ENCODE data around the gene CUEDC1.
A peak's percentile ranks its signal among the peaks of the same experiment; 100 is the strongest.

CUEDC1 gene

DNA sequence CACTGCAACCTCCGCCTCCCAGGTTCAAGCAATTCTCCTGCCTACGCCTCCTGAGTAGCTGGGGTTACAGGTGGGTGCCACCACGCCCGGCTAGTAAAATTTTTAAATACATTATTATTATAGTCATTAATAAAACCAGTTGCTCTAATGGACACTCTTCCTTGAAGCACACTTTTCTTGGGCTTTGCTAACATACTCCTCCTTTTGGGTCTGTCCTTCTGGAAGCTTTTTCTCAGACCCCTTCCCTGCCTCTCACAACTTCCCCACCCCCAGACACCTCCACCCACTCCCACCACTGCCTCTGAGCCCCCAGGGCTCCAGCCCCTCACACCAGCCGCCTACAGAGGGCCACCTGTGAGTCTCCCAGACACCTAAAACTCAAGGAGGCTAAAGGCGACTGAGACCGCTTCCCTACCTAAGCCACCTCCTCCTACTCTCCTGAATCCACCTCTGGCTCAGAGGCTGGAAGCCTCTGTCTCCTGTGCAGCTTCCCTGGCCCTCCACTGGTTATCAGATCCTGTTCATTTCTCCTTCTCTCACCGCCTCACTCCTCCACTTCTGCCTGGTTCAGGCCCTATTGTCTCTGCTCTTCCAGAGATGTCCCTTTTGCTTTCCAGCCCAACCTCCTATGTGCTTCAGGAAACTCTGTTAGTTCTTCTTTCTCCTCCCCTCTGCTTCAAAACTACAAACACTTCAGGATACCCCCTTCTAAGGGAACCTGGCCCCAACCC, 2.1 kb upstream of the CUEDC1 start:
- DNase-seq: no peak

DNA sequence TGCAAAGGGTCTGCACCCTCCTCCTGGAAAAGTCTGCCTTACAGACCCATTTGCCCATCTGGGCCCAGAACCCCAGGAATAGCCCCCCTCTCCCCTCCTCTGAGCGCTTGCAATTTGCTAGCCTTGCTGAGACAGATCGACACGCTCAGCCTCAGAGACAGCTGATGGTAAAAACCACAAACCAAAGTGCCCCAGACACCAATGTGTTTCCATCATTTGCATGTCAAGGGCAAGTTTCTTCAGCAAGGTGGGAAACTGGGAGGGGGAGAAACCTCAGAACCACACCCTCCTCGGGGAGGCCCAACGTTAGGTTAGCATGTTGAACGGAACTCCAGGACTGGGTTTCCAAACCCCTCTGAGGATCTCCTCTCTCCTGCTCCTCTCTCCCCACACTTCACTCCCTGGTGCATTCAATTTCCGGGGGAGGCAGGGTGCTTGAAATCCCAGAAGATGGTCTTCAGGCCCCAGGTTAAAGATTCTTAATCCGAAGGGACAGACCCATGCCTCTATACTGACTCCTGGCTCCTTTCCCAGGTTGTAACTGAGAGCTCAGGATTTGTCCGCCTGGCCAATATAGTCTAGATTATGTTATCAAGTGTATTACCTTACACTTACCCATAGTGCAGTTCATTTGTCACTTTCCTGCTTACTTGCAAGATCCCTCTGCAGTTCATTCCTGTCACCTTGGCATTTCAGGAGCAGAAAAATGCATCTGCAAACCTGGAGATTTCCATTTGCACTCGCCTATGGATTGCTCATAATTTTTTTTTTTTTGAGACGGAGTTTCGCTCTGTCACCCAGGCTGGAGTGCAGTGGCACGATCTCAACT, 1.3 kb upstream of the CUEDC1 start:
- no peak for DNase-seq

DNA sequence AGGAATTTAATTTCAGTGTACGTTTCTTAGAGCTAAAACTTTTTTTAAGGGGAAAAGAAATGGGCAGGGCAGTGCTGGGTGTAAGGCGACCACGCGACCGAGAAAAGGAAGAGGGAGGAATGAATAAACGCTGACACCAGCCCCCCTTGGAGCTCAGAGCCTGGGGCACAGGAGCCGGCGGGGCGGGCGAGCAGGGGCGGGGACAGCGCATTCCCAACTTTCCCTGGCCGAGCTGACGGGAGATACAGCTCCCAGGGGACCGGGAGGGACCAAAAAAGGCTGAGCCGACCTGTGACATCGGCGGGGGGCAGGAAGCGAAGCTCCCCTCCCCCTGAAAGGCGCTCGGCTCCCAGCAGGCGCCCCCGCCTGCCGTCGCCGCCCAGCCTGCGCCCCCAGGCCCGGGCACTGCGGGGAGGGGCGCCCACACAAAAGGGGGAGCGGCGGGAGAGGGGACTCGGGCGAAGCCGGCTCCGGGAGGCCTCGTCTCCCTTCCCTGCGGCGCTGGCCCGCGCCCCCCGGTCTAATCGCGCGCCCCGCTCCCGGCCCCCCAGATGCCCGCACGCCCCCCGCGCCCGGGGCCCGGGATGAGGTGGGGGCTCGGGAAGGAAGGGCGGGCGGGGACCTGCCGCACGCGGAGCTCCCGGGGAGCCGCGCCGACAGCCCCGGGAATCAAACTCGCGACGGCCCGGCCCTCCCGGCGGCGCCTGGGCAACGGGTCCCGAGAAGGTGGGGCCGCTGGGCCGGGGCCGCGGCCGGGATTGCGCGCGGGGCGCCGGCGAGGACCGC, 622 bp downstream of the CUEDC1 start:
- peak; percentile 78 for DNase-seq

DNA sequence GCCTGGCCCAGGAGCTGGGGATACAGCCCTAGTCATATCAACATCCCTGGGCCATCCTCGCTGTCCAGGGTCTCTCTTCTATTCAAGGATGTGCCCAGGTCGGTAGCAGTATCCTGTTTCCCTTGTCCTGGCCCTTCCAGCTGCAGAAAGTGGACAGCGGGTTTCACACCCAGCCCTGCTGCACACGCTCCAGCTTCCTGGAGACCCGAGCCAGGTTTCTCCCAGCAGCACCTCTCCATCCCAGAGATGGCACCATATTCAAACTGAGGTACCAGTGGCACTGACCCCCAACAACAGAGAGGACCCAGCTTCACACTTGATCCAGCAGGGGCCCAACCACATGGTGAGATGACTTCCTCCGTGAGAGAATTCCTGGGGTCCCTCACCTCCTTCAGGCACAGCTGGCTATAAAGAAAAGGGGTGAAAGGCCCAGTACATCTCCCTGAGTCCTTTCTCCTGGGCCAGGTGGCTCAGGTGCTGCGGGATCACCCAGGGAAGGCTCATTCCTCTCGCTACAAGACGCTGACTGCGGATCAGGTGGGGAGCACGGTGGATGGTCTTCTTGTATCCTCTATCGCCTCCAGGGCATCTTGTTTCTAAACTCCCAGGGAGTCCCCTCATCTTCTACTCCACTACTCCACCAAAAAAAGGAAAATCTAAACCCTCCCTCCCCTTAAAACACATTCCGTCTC, 1.4 kb downstream of the CUEDC1 start:
- DNase-seq: no peak

DNA sequence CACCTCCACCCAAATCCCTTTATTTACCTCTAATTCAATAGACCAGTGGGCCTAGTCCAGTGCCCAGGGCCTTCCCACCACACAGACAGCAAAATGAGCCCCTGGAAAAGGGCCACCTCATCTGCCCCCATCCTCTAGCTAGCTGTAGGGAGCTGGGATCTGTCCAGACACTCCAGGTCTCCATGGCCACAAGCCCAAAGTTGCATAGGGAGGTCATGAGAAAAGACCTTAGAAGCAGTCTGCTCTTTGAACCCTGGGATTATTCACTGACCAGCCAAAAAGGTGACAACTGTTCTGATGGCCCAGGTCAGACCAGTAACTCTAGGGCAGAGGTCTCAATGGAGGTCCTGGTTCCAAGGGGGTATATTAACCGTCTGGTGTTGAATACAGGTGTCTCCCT, 2.0 kb downstream of the CUEDC1 start:
- DNase-seq: no peak

DNA sequence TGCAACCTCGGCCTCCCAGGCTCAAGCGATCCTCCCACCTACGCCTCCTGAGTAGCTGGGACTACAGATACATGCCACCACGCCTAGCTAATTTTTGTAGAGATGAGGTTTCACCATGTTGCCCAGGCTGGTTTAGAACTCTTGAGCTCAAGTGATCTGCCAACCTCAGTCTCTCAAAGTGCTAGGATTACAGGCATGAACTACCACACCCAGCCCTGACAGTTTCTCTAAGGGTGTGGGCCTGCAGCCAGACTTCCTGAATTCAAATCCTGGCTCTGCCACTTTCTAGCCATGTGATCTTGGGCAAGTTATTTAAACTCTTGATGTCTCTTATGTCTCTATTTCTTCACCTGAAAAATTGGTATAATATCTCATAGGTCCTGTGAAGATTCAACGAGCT, 5.6 kb downstream of the CUEDC1 start:
- DNase-seq: no peak

DNA sequence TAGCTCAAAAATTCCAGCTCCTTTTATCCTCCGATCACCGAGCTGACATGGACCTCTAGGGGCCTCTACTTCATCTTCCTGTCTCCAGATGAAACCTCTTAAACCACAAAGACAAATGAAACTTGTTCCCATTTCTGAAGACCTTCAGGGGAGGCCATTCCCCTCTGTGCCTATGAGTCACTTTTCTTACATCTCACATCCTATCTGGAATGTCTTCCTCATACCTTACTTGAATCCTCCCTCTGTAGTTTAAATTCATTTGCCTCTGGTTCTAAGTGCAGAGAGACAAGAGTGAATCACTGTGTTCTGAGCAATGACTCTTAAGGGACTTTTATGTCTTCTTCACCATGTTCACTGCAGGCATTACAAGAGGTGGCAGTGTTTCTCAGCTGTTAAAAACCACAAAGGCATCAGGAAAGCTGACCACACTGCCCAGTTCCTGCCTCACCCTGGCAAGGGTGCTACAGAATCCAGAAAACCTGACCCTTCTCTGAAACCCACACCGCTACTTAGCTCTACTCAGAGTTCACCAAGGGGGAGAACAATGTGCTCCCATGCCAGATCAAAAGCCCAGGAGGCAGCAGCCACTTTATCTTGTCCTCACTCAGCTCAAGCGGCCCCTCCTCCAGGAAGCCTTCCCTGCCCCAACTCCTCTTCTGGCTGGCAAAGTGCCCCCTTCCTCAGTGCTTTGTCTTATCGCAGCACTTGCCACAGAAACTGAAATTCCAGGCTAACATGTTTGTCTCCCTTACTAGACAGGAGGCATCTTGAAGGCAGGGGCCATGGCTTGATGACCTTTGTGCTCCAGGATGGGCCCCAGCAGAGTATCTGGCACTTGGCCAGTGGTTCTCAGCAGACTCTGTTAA, 6.4 kb downstream of the CUEDC1 start:
- no peak for DNase-seq

DNA sequence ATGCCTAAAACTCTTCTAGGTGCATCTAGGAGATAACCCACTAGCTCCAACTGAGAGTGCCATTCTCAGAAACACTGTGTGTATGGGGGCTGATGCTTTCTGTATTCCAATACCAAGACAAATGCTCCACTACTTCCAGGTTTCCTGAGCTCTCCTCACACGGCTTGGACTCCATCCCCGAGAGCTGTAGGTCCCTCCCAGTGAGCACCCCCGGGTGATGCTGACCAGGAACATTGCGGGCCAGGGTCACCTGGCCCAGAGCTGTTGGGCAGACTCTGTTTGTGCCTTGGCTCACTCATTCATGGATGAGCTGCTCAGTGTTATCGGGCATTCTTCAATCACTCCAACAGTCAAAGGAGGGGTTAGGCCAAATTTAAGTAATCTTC, 7.0 kb downstream of the CUEDC1 start:
- no peak for DNase-seq

DNA sequence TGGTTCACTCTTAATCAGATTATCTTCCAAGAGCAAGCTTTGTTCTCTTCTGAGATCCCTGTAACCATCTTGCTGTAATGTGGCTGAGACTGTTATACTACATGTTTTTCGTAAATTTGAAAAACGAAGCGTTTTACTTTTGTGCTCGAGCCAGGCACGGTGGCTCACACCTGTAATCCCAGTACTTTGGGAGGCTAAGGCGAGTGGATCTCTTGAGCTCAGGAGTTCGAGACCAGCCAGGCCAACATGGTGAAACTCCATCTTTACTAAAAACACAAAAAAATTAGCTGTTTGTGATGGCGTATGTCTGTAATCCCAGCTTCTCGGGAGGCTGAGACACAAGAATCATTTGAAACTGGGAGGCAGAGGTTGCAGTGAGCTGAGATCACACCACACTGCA, 7.8 kb downstream of the CUEDC1 start:
- no peak for DNase-seq

DNA sequence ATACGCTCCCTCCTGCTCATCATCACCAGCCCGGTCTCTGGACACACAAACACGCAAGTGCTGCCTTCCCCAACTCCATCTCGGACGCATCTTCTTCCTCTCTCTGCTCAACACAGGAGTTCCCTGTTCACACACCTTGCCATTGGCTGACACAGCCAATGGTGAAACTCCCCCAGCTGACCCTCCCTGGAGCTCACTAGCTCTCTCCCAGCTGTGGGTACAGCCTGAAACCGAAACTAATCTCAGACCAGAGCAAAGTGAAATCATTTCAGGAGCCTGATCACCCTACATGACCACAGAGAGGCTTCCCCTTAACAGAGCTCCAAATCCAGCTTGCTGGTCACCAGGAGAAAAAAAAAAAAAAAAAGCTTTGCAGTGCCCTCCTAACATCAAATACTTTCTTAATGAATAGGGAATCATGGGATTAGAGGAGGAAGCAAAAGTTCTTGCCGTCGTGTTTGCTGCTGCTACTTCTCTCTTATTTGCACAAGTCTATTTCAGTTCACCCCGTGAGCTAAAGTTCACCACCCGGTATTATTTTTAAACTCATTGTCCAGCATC, 8.3 kb downstream of the CUEDC1 start:
- no peak for DNase-seq

DNA sequence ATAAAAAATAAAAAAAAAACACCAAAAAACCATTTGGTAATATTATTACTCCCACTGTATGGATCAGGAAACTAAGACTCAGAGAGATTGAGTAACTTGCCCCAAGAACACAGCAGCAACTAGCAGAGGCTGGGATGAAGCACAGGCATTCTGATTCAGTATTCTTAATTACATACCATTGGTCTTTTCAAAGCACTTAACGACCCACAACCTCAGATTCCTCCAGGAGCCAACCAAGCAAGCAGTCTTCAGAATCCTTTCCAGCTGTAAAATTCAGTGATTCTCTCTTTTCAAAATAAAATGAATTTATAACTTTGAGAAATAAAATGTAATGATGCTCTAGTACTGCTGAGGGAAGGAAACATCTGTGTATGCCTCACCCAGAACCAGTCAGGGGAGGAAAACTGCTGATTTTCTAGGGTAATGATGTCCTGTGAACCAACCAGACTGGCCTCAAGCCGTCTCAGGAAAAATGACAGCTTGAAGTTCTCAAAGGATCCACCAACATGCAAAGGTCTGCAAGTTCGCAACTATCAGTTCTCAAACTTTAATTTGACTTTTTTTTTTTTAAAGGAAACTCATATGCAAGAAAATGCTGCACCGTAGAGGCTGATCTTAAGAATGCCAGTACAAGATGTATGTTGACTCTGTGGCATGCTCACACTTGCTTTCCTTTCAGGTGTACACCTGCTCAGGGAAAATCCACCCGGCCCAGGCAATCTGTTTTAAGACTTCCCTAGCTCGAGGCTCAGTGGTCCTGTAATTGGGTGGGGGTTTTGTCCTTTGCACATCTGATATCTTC, 9.0 kb downstream of the CUEDC1 start:
- no peak for DNase-seq

DNA sequence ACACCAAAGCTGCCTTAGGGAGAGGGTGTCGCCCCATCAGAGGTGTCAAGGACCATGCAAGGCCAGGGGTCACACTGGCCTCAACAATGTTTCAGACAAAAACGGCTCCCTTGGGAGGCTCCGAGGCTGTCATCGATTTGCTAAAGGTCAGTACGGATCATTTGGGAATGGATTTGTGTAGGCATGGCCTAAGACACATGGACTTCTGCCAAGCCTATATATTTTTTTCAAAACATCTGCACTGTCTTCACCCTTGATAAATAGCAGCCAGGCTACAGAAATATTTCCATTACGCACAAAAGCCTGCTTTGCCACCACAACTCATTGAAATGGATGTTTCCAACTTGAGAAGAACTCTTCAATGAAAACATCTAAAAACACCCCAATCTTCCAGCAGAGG, 10.3 kb downstream of the CUEDC1 start:
- no peak for DNase-seq

DNA sequence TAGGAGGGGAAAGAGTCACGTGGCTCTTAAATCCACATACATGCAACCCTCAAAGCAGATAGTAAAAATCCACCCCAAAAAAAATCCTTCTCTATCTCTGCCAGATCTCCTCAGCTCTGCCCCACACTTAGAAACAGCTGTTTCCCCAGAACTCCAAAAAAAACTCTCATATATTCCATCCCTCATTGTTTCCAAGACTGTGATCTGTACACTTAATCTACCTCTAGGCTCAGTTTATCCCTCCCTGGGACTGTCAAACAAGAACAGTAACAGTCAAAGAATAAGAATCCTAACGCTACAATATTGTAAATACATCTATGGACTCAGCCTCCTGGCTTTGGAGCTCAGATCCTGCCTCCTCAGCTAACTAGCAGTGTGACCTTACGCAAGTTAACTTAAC, 11.6 kb downstream of the CUEDC1 start:
- no peak for DNase-seq

DNA sequence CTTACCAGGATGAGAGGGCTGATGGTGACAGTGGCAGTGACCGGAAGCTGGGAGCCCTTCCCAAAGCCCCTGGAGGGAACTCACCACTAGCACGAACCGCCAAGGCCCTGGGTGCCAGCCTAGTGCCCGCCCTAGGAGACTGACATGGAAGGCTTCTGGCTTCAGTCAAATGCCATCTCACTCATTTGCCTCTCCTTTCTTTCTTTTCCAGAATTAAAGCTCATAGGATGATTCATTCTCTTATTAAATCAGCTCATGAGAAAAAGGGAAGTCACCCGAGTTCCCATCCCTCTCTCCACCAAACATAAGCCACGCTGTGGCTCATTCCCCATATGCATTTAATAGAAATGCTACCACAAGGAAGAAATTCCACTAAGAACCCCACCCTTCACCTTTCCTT, 12.1 kb downstream of the CUEDC1 start:
- no peak for DNase-seq

DNA sequence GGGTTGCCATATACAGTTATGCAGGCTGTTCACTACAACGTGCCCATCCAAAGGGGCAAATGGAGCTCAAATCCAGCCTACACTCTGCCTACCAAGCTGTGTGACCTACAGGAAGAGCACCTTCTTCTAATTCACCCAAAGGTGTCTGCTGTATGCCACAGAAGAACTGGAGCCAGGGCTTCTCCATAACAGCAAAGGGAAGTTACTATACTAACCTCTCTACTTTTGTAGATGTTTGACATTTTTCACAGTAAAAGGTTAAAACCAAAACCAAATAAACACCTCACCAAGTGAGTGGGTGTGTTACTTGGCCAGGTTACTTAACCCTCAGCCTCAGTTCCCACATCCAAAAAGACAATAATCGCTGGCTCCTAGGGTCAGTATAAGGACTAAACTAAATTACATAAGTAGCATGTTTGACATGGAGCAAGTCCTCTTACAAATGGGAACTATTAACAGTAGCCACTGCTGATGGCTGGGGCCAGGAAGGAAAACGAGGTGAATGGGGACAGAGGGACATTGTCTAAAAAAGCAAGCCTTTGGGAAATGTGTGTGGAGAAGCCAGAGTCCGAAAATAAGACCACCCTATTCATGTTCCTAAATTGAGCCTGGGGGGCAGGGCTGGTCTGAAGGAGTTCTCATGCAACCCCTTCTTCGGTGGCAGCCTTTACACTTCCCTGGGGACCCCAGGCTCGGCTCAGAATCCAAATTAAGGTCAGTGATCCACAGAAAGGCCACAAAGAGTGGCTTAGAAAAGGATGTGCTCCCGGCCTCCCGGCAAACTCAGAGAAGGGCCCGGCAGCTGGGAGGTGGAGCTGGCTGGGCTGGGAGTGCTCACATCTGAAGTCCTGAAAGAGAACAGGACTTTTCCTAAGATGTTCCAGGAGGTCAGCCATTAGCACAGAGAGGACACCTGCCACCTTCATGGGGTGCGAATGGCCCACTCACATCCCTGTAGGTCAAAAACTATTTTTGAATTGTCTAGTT, 13.5 kb downstream of the CUEDC1 start:
- no peak for DNase-seq

DNA sequence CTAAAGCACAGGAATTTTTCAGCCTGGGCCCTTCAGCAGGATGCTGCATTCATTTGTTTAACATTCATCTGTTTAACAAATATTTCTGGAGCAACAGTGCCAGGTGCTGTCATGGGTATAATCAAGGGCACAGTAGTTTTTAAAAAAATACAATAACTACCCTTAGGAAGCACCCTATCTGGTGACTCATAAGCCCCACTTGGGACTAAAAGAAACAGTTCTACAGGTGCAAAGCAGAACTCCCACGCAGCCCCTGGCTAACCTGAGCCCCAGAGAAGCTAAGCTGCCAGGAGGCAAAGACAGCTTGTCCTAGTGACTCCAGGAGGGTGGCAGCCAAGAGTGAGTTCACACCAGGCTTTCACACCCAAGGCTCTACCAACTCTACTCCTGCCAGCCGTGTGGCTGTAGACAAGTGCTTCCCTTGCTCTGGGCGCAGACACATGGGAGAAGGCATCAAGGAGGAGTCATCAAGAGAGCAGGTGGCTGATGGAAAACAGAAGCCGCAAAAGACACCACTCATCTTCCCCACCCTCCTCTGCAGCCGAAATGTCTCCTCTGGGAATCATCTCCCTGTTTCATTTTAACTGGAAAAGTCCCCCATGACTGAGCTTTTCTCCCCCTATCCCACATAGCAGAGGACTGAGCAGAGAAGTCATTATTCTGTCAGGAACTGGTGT, 14.4 kb downstream of the CUEDC1 start:
- peak; percentile 74 for DNase-seq

DNA sequence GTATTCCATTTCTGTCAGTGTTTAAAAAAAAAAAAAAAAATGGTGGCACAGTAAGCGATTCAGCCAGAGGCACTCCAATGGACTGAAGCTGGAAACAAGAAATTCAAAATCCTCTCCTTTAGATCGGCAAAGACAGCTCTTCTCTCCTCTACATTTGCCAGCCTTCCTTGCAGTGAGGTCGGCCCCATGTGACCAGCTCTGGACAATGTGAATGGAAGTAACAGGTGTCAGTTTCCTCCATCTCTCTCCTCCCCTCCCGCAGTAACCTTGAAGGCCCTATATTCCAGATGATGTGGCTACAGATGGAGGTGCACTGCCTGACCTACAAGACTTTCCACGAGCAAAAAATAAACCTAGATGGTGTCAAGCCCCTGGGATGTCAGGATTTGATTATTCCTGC, 15.0 kb downstream of the CUEDC1 start:
- DNase-seq: peak; percentile 77

DNA sequence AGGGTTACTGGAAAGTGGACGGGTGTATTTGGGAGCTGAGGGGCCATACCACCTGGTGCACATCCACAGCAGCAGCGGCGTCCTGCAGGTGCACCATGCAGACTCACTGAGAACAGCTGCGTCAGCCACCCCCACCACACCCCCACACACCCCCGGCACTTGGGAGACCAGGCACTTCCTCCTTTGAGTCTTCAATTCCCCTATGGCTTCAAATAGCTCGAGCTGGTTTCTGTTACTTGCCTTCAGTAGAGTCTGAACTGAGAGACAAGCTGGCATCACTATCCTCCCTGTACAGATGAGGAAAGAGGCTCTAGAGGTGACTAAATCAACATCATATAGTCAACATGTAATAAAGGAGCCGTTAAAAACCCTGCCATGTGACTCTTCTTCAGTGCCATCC, 15.4 kb downstream of the CUEDC1 start:
- DNase-seq: peak; percentile 83

DNA sequence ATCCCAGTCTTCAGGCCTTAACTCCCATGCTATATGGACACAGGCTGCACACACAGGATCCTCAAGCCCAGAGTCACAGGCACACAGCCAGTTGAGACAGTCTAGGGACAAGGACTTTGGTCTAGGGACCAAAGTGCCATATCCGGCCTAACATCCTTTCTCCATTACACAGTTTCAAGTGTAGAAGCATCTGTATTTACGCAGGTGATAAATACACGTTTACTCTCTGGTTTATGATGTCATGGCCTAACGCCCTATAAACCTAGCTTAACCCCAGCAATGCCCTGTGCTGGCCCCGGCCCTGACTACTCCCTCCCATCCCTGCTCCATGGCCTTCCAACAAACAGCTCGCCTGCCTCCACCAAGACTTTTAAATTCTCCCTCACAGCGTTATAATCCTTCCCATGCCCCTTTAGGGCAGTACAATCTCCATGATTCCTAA, 17.1 kb downstream of the CUEDC1 start:
- DNase-seq: no peak
